Non-pigmented ciliary epithelial cell (primary cell): ENCODE measurements around the gene KAT8.

Experiments used
- DNase-seq: peaks from one replicate; pipeline ENCODE4 v3.0.0-alpha.2; 2010; ENCODE audit warnings: low read depth

The KAT8 gene

GRCh38 chr16:31108035-31108793 lies 9.2 kb upstream of the KAT8 start, which contains the start of gene BCKDK:
TSS of gene BCKDK (plus strand) at chr16:31108386. CDS start at chr16:31109224, 838 bp downstream.
- DNase-seq = no peak

- no peak for DNase-seq
These were observed 8.5 kb upstream of the KAT8 start for GRCh38 chr16:31108794-31109558.

GRCh38 chr16:31109622-31110021 lies 7.8 kb upstream of the KAT8 start:
- DNase-seq = no peak

GRCh38 chr16:31110106-31111034 lies 7.1 kb upstream of the KAT8 start:
- DNase-seq = no peak

- no peak for DNase-seq
These were observed 5.5 kb upstream of the KAT8 start for GRCh38 chr16:31111881-31112466.

DNA sequence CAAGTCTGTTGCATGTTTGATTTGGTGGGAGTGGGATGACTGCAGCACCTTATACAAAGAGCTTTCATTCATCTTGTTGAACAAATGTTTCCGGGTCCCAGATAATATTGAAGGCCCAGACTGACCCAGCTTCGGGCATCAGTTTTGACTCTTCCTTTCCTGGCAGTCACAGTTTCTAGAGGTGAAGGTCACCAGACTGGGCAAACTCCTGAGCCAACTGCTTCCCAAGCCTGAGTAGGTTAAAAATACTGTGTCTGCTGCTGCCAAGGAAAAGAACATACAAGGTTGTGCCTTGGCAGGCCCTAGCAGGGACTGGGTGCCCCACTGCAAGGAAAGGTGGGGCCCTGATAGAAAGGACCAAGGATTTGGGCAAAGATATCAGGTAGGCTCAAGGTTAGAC lies 4.8 kb upstream of the KAT8 start:
- no peak for DNase-seq

DNA sequence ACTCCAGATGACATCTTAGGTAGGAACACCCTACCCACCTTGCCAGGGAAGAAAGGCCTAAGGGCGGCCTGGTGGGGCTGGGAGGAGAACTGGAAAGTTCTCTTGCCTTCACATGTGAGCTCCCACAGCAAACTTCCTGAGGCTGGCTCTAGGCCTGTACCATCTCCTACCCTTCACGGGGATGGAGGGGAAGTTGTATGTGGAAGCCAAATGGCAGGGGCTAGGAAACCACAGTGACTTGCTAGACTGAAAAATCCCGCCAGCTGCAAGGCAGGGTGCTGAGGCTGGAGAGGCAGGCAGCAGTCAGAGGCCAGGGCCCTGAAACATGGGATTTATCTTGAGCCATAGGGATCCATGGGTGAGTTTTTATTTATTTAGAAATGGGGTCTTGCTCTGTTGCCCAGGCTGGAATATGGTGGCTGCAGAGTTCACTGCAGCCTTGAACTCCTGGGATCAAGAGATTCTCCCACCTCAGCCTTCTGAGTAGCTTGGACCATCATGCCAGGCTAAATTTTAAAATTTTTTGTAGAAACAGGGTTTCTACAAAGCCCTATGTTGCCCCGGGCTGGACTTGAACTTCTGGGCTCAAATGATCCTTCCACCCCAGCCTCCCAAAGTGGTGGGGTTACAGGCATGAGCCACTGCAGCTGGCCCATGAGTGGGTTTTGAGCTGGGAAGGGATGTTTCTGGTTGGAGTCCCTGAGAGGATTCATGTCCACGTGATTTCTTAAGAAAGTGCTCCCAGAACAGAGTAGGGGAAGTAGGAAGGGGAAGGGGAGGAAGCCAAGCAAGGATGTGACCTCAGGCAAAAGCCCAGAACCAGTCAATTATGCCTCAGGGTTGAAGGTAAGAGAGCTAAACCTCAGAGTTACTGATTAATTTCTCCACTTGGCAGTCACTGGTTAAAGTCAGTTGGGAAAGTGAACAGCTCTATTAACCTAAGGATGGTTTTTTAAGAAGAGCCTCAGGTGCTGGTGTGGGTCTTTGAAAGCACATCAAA lies 4.0 kb upstream of the KAT8 start:
- no peak for DNase-seq

GRCh38 chr16:31114468-31114867 lies 3.0 kb upstream of the KAT8 start:
- DNase-seq = no peak

GRCh38 chr16:31118223-31119155 lies 1.0 kb downstream of the KAT8 start:
- peak; percentile 55 for DNase-seq

DNA sequence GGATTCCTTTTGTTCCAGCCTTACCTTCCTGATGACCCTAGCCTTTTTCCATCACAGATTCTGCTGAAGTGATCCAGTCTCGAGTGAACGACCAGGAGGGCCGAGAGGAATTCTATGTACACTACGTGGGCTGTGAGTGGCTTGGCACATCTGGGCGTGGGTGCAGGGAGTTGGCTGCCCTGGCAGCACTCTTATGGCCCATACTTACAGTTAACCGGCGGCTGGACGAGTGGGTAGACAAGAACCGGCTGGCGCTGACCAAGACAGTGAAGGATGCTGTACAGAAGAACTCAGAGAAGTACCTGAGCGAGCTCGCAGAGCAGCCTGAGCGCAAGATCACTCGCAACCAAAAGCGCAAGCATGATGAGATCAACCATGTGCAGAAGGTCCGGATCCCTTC lies 2.7 kb downstream of the KAT8 start:
- no peak for DNase-seq

DNA sequence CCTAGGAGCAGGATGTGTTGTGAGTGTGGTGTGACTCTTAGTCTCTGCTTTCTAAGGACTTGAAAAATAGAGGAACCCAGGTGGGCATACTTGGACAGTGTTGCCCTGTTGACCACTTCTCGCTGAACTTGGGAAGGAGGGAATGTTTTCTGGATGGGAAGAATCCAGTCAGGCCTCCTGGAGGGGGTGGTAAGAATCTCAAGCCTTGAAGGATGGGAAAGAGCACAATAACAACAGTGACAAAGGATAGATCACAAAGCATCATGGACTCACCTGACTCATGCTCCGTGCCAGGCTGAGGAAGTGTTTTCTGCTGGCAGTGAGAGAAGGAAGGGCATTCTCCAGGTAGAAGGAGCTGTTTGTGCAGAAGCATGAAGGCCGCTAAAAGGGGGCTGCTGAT lies 8.4 kb downstream of the KAT8 start:
- DNase-seq = no peak

- no peak for DNase-seq
These were observed 9.7 kb downstream of the KAT8 start for GRCh38 chr16:31127182-31127581.

DNA sequence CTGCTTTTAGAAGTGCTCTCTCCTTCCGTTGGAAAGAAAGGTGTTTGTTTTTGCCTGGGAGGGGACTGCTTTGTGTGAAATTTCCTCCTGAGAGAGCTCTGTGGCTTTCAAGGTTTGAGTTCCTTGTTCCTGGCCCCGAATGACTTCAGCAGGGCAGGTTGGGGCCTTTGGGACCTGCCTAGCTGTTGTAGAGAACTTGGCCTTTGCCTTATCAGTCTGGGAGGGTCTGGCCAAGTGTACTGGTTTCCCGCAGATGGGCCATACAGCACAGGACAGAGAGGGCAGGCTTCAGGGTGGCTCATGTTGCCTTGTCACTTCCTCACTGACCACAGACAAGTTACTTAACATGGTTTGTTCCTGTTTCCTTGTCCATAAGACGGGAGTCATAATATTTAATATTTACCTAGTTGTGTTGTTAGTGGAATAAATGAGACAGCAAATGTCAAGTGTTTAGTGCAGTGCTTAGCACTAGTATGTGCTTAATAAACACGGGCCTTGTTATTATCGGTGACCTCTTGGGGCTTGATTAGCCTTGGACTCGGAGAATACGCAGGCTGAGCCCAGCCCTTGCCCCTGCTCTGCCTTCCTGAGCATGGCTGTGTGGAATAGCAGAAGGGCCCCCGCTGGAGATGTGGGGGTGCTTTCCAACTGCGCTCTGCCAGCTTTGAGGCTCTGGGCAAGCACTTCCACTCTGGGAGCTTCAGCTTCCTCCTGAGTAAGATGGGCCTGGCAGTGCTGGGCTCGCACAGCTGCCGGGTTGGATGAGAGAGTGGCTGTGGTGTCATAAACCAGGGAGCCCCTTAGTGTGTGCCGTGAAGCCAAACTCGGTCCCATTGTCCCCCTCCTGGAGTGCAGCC lies 11.5 kb downstream of the KAT8 start:
- DNase-seq = no peak

GRCh38 chr16:31129568-31130335 lies 12.3 kb downstream of the KAT8 start:
- DNase-seq = no peak

DNA sequence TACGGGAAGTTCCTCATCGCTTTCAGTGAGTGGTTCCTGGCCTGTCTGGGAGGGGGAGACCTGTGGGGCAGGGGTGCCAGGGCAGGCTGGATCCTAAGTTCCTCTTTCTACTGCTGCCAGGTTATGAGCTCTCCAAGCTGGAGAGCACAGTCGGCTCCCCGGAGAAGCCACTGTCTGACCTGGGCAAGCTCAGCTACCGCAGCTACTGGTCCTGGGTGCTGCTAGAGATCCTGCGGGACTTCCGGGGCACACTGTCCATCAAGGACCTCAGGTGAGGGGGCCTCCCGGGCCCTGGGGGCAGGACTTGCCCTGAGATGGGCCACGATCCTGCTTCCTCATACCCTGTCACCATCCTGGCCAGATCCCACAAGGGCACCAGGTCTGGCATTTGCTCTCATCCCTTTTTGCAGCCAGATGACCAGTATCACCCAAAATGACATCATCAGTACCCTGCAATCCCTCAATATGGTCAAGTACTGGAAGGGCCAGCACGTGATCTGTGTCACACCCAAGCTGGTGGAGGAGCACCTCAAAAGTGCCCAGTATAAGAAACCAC lies 12.9 kb downstream of the KAT8 start:
- DNase-seq = no peak

DNA sequence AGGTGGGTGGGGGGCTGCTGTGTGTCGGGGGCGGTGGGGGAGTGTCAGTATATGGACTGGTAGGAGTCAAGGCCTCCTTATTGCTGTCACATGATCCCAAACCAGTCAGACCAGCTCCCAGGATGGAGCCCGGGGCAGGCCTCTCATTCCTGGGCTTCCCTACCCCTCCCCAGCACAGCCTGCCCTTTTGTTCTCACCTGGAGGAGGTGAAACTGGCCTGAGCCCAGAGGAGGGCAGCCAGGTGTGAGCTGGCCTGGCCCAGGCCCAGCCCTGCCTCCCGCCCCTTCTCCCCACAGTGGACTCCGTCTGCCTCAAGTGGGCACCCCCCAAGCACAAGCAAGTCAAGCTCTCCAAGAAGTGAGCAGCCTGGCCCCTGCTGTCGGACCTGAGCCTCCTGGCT lies 13.4 kb downstream of the KAT8 start:
- no peak for DNase-seq

GRCh38 chr16:31131416-31131815 lies 14.0 kb downstream of the KAT8 start:
- DNase-seq = no peak
